ENCODE data around the gene COPZ2.
A peak's percentile ranks its signal among the peaks of the same experiment; 100 is the strongest.
"Not testable (repeated sequence)": the region's sequence is repeated elsewhere in the genome, so short reads cannot be mapped to it uniquely, and the experiment has no call there.

COPZ2 gene

GRCh38 chr17:48055531-48056245, 18.1 kb upstream of the COPZ2 start:
- peak; percentile 22 for DNase-seq

- DNase-seq: no peak
Measured at GRCh38 chr17:48054238-48055185, 16.9 kb upstream of the COPZ2 start.

GRCh38 chr17:48053758-48054237, 16.2 kb upstream of the COPZ2 start:
- no peak for DNase-seq

GRCh38 chr17:48052956-48053757, 15.6 kb upstream of the COPZ2 start:
- peak; percentile 67 for DNase-seq

- peak; percentile 96 for DNase-seq
Measured at GRCh38 chr17:48051706-48052486, 14.3 kb upstream of the COPZ2 start.

- no peak for DNase-seq
Measured at GRCh38 chr17:48051283-48051682, 13.7 kb upstream of the COPZ2 start.

- peak; percentile 88 for DNase-seq
Measured at GRCh38 chr17:48048384-48049126, 11.0 kb upstream of the COPZ2 start.

GRCh38 chr17:48047741-48048383, 10.3 kb upstream of the COPZ2 start, which contains the start of gene NFE2L1:
Gene NFE2L1, plus strand, starts transcription at chr17:48048359. Its CDS starts 2,760 bp downstream, at chr17:48051119.
- DNase-seq: peak; percentile 100

- DNase-seq: peak; percentile 48
Measured at GRCh38 chr17:48047113-48047740, 9.6 kb upstream of the COPZ2 start.

GRCh38 chr17:48046296-48046695, 8.7 kb upstream of the COPZ2 start:
- DNase-seq: no peak

GRCh38 chr17:48045316-48046001, 7.9 kb upstream of the COPZ2 start:
- DNase-seq: peak; percentile 16

- DNase-seq: no peak
Measured at GRCh38 chr17:48044851-48045250, 7.3 kb upstream of the COPZ2 start.

GRCh38 chr17:48043176-48043575, 5.6 kb upstream of the COPZ2 start:
- no peak for DNase-seq

GRCh38 chr17:48038687-48039086, 1.1 kb upstream of the COPZ2 start:
- no peak for DNase-seq

- DNase-seq: no peak
Measured at GRCh38 chr17:48037838-48038323, 284 bp upstream of the COPZ2 start.

GRCh38 chr17:48036693-48037035, 933 bp downstream of the COPZ2 start:
- DNase-seq: no peak

- DNase-seq: not testable (repeated sequence)
Measured at GRCh38 chr17:48034734-48035133, 2.9 kb downstream of the COPZ2 start.

GRCh38 chr17:48031966-48032365, 5.6 kb downstream of the COPZ2 start:
- no peak for DNase-seq

GRCh38 chr17:48030531-48030930, 7.1 kb downstream of the COPZ2 start:
- DNase-seq: no peak

GRCh38 chr17:48028736-48029135, 8.9 kb downstream of the COPZ2 start:
- no peak for DNase-seq
